Pancreas (tissue), 10 donors: ENCODE data around the gene CD79A. TPM values are rescaled to one million over a fixed set of nuclear protein-coding genes. Genes with fewer than 3 reads are reported as not detected.
A peak's percentile ranks its signal among the peaks of the same experiment; 100 is the strongest.

ENCODE experiments used
- ATAC-seq, 4 donors: fragments of 200-7000 bp; cut with Tn5 transposase; one replicate each; pipeline versions ENCODE4 v1.8.0 to v1.9.1; 2020; ENCODE audit warnings: mild to moderate bottlenecking in 4 of 4, moderate library complexity in 4 of 4
- DNase-seq, 6 donors: peaks; one replicate each; pipeline ENCODE4 v3.0.0-alpha.2; 2020
- FAIRE-seq: peaks from 2 replicates; lab custom pipeline; 2012; peaks lifted over from hg19 to GRCh38; lab: Jason Lieb, UNC
- H3K27ac ChIP-seq, 4 donors: fragments of 200-600 bp; sonication (generic); 1 replicate in 3 of 4; 2 replicates in 1 of 4; pipeline versions ENCODE4 v1.5.0 to v1.8.0; 2020
- H3K27me3 ChIP-seq, 4 donors: fragments of 200-600 bp; one replicate each; pipeline ENCODE4 v1.8.0; 2021
- H3K36me3 ChIP-seq, 3 donors: fragments of 200-600 bp; sonication (generic) in 1 of 3; one replicate each; pipeline versions ENCODE4 v1.5.0 to v1.8.0; 2020 to 2021
- H3K4me1 ChIP-seq, 3 donors: fragments of 200-600 bp; one replicate each; pipeline ENCODE4 v1.8.0; 2021
- H3K4me3 ChIP-seq, 4 donors: fragments of 200-600 bp; sonication (generic) in 2 of 4; one replicate each; pipeline versions ENCODE4 v1.5.0 to v1.8.0; 2020 to 2021
- H3K9me3 ChIP-seq, 4 donors: fragments of 200-600 bp; one replicate each; pipeline ENCODE4 v1.8.0; 2021
- CTCF ChIP-seq, 4 donors: fragments of 200-600 bp; sonication (generic) in 3 of 4; IDR thresholded peaks; one replicate each; pipeline versions ENCODE4 v1.5.0 to v1.8.0; 2021; ENCODE audit warnings: antibody characterized with exemption in 4 of 4
- WGBS, 2 donors: extraction: QIAGEN DNeasy Blood & Tissue Kit; methylation state at CpG; one replicate each; pipeline ENCODE4 v1.1.7; 2013; 5-methylcytosine and 5-hydroxymethylcytosine counted together
- intact Hi-C, 3 donors: fragments of 100-400 bp; cut with DNase I; formaldehyde crosslinking; loops; one replicate each; pipeline versions ENCODE4 v1.11.1 to v1.14.2; 2022
- polyA plus RNA-seq, 2 donors: library from polyadenylated mRNA; stranded (reverse); fragments of 200-250 nt; gene quantifications; one replicate each; pipeline ENCODE4 v1.2.3, GENCODE V29; 2013
- total RNA-seq, 6 donors: library from RNA; stranded (reverse); fragmentation: NEBNext Ultra II Directional in 4 of 6; extraction: Animal tissue kit (Norgen Biotek cat#: 25700) in 4 of 6; gene quantifications; one replicate each; pipeline versions ENCODE4 v1.2.1 to v1.2.4, GENCODE V29; 2021 to 2023
- donor health status: healthy with polysubstance abuse.
- donor health status: DM: no; HTN: no; CAD: no; lungs with moderate emphysema.
- donor health status: DM: no; HTN: no; CAD: no.
- donor health status: control.
- donor health status: control.
- donor health status: Bipolar disorder and iron deficiency.
- donor health status: DM: yes; HTN: yes; CAD: no.
- donor health status: DM: no; HTN: no; CAD: no.
- donor health status: DM: no; HTN: no; CAD: no.
- donor health status: DM: yes; HTN: yes; CAD: no.

The CD79A gene
- total and polyA plus RNA-seq, 8 donors: 0.11 to 1.00 (median 0.28) TPM; not detected in 1

- 34 to 36% methylated on average over 21 to 27 of the region's 27 CpGs for WGBS, 2 donors
- intact Hi-C loops: no loop called here
- H3K36me3 ChIP-seq: no peaks in the 10 kb centered on the region
- H3K9me3 ChIP-seq: no peaks in the 10 kb centered on the region
- FAIRE-seq: no peak
- H3K4me3 ChIP-seq: no peak overlapping the region
- H3K4me1 ChIP-seq: no peaks in the 10 kb centered on the region
- TF ChIP-seq CTCF (IDR thresholded peaks at IDR 0.05): no peak
- H3K27me3 ChIP-seq: peaks cover 0 to 7% (median 0%) of the 10 kb centered on the region in 4 donors
- no peak for ATAC-seq
- no peak overlapping the region for H3K27ac ChIP-seq
- DNase-seq: peak in 1 of 6 donors; percentile 30
Measured at GRCh38 chr19:41915776-41916414, 38.8 kb downstream of the CD79A start.

GRCh38 chr19:41917676-41918075 is 40.6 kb downstream of the CD79A start:
- FAIRE-seq: no peak
- WGBS, 2 donors: 38 to 40% methylated on average over 12 of the region's 12 CpGs

GRCh38 chr19:41918095-41918494 is 41.0 kb downstream of the CD79A start:
- no peak for DNase-seq
- no peaks in the 10 kb centered on the region for H3K9me3 ChIP-seq
- 73 to 86% methylated on average over 6 of the region's 6 CpGs for WGBS, 2 donors
- no peak for FAIRE-seq
- peaks cover 0 to 7% (median 0%) of the 10 kb centered on the region in 4 donors for H3K27me3 ChIP-seq
- no peak overlapping the region for H3K27ac ChIP-seq
- H3K4me3 ChIP-seq: no peak overlapping the region
- no peak for TF ChIP-seq CTCF (IDR thresholded peaks at IDR 0.05)
- H3K4me1 ChIP-seq: no peaks in the 10 kb centered on the region
- no peak for ATAC-seq
- H3K36me3 ChIP-seq: no peaks in the 10 kb centered on the region
- intact Hi-C loops: no loop called here

More at GRCh38 chr19:41917676-41918075, 40.6 kb downstream of the CD79A start:
- H3K4me3 ChIP-seq: no peak overlapping the region
- H3K27me3 ChIP-seq: peaks cover 0 to 7% (median 0%) of the 10 kb centered on the region in 4 donors
- DNase-seq (peak in 2 of 6 donors; percentile 16 to 51), ATAC-seq (no peak)
- H3K36me3 ChIP-seq: no peaks in the 10 kb centered on the region
- H3K27ac ChIP-seq: no peak overlapping the region
- no peak for TF ChIP-seq CTCF (IDR thresholded peaks at IDR 0.05)
- H3K4me1 ChIP-seq: no peaks in the 10 kb centered on the region
- no peaks in the 10 kb centered on the region for H3K9me3 ChIP-seq
- intact Hi-C loops: no loop called here

GRCh38 chr19:41918653-41919244 is 41.7 kb downstream of the CD79A start:
- Histone ChIP-seq H3K27ac (no peak overlapping the region), H3K4me3 (no peak overlapping the region), H3K9me3 (no peaks in the 10 kb centered on the region), H3K27me3 (peaks cover 0 to 7% (median 0%) of the 10 kb centered on the region in 4 donors), H3K36me3 (no peaks in the 10 kb centered on the region), H3K4me1 (no peaks in the 10 kb centered on the region)
- DNase-seq (no peak), FAIRE-seq (no peak), ATAC-seq (no peak)
- TF ChIP-seq CTCF (IDR thresholded peaks at IDR 0.05): no peak
- intact Hi-C loops: no loop called here
- WGBS, 2 donors: 80 to 90% methylated on average over 5 of the region's 5 CpGs
